ENCODE data around the gene SLTM.
"Not testable (repeated sequence)": the region's sequence is repeated elsewhere in the genome, so short reads cannot be mapped to it uniquely, and the experiment has no call there.

The SLTM gene

GRCh38 chr15:58933281-58934113 is at the start of gene SLTM:
Gene SLTM, minus strand, starts transcription at chr15:58933679. Its CDS starts 114 bp downstream, at chr15:58933565.
- in situ Hi-C loops (cut with HindIII; ENCODE audit: low sequenced_read_pairs): no loop called here

GRCh38 chr15:58983261-58983660 is 49.8 kb upstream of the SLTM start:
- in situ Hi-C loops (cut with HindIII; ENCODE audit: low sequenced_read_pairs): no loop called here

GRCh38 chr15:58981808-58982475 is 48.5 kb upstream of the SLTM start:
- in situ Hi-C loops (cut with HindIII; ENCODE audit: low sequenced_read_pairs): no loop called here

DNA sequence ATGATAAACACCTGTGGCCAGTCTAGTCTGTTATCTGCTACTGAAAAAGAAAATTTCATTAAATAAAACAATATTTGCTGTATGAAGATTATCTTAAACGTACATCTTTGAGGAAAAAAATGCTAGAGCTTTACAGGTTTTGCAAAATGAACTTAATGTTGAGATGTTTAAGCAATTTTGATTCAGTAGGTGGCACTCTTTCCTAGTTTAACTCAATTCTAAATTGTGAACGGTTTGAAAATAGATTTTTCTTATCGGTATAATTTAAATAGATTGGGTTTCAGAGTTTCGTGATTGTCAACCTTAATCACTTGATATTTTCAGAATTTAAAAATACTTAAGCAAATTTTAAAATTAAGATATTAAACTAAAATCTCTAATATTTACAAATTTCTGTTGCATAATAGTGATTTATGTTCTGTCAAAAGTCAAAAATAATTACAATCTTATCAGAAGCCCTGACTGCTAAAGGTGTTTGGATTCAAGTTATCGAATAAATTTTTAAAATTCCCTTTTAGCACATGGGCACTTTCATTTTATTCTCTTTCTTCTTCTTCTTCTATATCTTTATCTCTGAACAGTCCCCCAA is 47.0 kb upstream of the SLTM start:
- in situ Hi-C loops (cut with HindIII; ENCODE audit: low sequenced_read_pairs): no loop called here

DNA sequence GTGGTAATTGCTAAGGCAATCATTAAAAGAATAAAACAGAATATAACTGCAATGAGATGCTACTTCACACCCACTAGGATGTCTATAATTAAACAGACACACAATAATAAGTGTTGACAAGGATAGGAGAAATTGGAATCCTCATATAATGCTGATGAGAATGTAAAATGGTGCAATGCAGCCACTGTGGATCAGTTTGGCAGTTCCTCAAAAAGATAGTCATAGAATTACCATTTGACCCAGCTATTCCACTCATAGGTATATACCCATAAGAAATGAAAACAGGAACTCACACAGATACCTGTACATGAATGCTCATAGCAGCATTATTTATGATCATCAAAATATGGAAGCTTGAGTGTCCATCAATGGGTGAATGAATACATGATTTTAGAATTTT is 44.4 kb upstream of the SLTM start:
- in situ Hi-C loops (cut with HindIII; ENCODE audit: low sequenced_read_pairs): no loop called here

DNA sequence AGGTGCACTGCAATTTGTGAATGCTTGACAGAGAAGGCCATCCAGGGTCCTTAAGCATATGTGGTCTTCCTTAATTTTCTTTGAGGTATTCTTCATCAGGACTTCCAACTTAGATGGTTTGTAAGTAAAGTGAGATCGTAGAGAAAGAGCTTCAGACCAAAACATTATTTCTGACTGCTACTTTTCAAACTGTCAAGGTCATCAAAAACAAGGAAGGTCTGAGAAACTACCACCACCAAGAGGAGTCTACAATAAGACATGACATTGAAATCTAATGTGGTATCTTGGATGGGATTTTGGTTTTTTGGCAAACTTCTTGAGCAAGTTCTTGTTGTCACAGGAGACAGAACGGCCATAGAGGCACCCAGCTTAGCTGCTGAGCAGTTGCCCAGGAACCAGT is 34.0 kb upstream of the SLTM start:
- in situ Hi-C loops (cut with HindIII; ENCODE audit: low sequenced_read_pairs): no loop called here

- in situ Hi-C loops (cut with HindIII; ENCODE audit: low sequenced_read_pairs): no loop called here
These were observed 33.2 kb upstream of the SLTM start for GRCh38 chr15:58966698-58967097.

DNA sequence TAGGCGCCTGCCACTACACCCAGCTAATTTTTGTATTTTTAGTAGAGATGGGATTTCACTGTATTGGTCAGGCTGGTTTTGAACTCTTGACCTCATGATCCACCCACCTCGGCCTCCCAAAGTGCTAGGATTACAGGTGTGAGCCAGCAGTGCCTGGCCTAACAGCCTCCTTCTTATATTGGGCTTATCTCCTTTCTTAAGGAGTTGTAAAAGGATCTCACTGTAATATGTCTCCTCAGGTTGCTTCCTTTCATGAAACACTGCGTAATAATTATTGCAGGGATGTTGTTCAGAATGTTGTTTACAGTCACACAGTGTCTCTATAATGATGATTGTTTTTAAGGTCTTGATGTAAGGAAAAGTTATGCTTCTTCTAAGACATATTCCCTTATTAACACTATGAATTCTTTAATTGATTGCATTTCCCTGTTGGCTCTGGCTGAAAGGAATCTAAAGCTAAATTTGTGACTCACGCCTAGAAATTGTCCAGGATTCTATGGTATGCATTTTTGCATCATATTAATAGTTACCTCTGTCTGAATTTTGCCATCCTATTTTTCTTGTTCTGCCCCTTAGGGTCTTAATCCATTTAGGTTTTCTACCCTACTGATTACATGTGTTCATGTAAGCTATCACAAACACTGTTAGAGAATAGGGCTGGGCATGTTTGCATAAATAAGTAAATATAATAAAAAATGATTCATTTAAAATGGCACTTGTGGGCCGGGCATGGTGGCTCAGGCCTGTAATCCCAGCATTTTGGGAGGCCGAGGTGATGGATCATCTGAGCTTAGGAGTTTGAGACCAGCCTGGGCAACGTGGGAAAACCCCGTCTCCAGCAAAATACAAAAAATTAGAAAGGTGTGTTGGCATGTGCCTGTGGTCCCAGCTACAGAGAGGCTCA is 29.4 kb upstream of the SLTM start:
- in situ Hi-C loops (cut with HindIII; ENCODE audit: low sequenced_read_pairs): no loop called here

GRCh38 chr15:58962136-58962535 is 28.7 kb upstream of the SLTM start:
- in situ Hi-C loops (cut with HindIII; ENCODE audit: low sequenced_read_pairs): no loop called here

- in situ Hi-C loops (cut with HindIII; ENCODE audit: low sequenced_read_pairs): no loop called here
These were observed 25.3 kb upstream of the SLTM start for GRCh38 chr15:58958811-58959210.

DNA sequence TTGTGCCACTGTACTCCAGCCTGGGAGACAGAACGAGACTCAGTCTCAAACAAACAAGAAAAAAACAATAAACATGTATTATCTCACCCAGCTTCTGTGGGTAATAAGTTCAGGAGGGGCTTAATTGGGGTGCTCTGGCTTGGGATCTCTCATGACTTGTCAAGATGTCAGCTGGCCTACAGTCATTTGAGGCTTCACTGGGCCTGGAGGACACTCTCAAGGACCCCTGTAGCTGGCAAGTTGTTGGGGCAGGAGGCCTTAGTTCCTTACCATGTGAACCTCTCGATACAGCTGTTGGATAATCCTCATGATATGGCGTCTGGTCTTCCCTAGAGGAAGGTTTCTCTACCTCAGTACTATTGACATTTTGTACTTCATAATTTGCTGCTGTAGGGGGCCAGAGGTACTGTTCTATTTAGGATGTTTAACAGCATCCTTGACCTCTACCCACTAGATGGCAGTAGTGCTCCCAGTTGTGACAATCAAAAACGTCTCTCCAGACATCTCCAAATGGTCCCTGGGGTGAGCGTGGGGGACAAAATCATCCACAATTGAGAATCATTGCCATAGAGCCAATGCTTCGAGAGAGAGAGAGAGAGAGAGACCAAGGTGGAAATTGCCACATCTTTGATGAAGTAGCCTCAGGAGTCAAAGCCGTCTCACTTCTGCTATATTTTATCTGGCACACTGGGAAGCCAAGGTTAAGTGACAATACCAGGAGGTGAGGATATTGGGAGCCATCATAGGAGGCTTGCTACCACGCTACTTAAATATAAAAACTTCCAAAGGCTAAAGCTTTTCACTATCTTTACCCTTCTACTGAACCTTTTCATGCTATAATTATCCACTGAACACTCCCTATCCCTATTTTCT is 23.9 kb upstream of the SLTM start:
- in situ Hi-C loops (cut with HindIII; ENCODE audit: low sequenced_read_pairs): no loop called here

GRCh38 chr15:58952751-58953150 is 19.3 kb upstream of the SLTM start:
- in situ Hi-C loops (cut with HindIII; ENCODE audit: low sequenced_read_pairs): no loop called here

- in situ Hi-C loops (cut with HindIII; ENCODE audit: low sequenced_read_pairs): no loop called here
These were observed 18.0 kb upstream of the SLTM start for GRCh38 chr15:58951388-58952007.

- in situ Hi-C loops (cut with HindIII; ENCODE audit: low sequenced_read_pairs): no loop called here
These were observed 13.7 kb upstream of the SLTM start for GRCh38 chr15:58947179-58947578.

GRCh38 chr15:58934974-58935373 is 1.5 kb upstream of the SLTM start:
- in situ Hi-C loops (cut with HindIII; ENCODE audit: low sequenced_read_pairs): not testable (repeated sequence)

GRCh38 chr15:58934521-58934920 is 1.0 kb upstream of the SLTM start:
- in situ Hi-C loops (cut with HindIII; ENCODE audit: low sequenced_read_pairs): no loop called here

- in situ Hi-C loops (cut with HindIII; ENCODE audit: low sequenced_read_pairs): no loop called here
These were observed 602 bp upstream of the SLTM start for GRCh38 chr15:58934114-58934447.

- in situ Hi-C loops (cut with HindIII; ENCODE audit: low sequenced_read_pairs): no loop called here
These were observed 684 bp downstream of the SLTM start for GRCh38 chr15:58932710-58933280.

DNA sequence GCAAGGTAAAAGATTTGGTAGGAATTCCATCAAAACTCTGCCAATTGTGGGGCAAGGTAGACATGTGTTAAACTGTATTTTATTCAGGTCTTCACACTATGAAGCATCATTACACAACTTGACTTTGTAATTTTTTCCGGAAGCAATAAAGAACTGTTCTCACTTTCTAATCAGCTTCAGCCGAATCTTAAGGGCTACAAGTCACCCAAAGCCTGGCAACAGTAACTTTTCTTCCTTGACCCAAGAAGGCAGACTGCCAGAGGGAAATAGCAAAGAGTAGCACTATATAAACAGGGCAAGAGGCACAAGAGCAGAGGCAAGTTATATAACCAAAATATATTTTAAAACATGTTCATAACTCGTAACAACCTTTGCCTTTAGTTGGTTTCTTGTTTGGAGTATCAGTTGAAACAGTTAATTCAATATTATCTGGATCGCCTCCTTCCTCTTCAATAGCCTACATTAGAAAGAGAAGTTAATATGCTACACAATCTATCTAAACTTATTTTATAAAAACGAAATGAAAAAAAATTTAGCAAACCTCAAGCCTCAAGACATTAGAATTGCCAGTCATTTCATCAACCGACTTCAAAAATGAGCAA is 1.4 kb downstream of the SLTM start:
- in situ Hi-C loops (cut with HindIII; ENCODE audit: low sequenced_read_pairs): no loop called here

Data from DLD1 (cell line).